Astrocyte of the spinal cord (primary cell): Measurements from ENCODE around the gene RPS6KA2.

ENCODE experiments used
- DNase-seq: peaks from one replicate; pipeline ENCODE4 v3.0.0; 2011; ENCODE audit warnings: low read depth, low spot score
- H3K4me3 ChIP-seq: 2 replicates; pipeline ENCODE4 v1.5.1; 2011; ENCODE audit warnings: low read depth, mild to moderate bottlenecking, low read length, moderate library complexity
- in situ Hi-C: cut with HindIII; loops from 2 replicates; pipeline ENCODE4 v1.10.0; 2017; ENCODE audit warnings: low sequenced_read_pairs
- TF ChIP-seq, protein P1 (sequence below): IDR thresholded peaks from 2 replicates; pipeline ENCODE4 v1.5.1; 2012; ENCODE audit warnings: low read depth, mild to moderate bottlenecking, low read length, inconsistent platforms

The RPS6KA2 gene

DNA sequence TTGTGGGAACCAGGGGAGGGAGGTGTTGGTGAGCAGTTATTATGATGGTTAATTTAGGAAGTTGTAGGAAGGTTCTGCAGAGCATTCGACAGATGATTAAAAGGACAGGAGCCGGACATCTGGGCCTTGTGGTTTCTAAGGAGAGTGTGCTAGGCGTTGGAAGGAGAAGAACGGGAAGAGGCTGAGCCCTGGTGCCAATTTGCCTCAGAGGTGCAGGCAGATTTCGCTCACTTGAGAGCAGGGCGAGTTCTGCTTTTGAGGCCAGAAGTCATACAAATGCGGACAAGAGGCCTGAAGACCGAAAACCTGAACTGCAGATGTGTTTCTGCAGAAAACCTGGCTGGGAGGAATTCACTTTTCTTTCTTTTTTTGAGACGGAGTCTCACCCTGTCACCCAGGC, 30.5 kb upstream of the RPS6KA2 start:
- TF ChIP-seq, protein P1, sequence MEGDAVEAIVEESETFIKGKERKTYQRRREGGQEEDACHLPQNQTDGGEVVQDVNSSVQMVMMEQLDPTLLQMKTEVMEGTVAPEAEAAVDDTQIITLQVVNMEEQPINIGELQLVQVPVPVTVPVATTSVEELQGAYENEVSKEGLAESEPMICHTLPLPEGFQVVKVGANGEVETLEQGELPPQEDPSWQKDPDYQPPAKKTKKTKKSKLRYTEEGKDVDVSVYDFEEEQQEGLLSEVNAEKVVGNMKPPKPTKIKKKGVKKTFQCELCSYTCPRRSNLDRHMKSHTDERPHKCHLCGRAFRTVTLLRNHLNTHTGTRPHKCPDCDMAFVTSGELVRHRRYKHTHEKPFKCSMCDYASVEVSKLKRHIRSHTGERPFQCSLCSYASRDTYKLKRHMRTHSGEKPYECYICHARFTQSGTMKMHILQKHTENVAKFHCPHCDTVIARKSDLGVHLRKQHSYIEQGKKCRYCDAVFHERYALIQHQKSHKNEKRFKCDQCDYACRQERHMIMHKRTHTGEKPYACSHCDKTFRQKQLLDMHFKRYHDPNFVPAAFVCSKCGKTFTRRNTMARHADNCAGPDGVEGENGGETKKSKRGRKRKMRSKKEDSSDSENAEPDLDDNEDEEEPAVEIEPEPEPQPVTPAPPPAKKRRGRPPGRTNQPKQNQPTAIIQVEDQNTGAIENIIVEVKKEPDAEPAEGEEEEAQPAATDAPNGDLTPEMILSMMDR: no peak
- H3K4me3 ChIP-seq: no peak overlapping the region
- in situ Hi-C loops: no loop called here
- no peak for DNase-seq

DNA sequence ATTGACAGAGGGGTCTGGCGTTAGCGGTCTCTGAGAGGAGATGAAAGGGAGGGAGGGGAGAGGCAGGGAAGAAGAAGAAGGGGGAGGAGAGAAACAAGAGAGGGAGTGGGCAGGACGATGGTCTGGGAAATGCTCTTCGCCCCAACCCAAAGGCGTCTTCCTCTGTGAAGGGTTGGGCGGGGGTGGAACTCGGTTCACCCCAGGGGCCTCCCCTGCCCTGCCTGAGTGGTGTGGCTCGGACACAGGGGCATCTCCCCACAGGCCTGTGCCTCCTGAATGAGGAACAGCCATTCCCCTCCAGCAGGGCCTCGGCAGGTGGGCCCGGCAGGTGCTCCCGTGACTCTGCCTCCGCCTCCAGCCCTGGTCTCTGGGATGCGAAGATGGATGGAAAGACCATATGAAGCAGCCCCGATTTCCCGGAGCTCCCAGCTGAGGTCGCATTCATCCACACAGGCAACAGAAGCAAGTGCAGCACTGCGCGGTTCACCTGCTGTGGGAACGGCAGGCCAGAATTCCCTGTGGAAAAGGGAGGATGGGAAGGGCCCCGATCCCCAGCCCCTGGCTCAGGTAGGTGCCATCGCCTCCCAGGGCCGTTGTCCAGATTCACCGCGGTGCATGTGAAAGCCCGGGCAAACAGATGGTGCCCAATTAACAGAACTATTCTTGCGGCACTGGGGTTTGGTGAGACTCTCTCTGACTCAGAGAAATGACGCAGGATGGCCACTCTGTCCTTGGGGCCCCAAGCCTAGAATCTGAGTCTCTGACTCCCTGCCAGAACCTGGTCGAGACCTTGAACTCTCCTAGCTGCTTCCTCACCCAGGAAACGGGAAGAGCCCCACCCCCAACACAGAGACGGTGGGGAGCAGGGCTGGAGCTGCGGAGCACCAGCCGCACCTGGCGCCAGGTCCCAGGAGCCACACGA, 29.4 kb upstream of the RPS6KA2 start:
- TF ChIP-seq, protein P1: no peak
- H3K4me3 ChIP-seq: no peak overlapping the region
- no peak for DNase-seq
- in situ Hi-C loops: no loop called here

DNA sequence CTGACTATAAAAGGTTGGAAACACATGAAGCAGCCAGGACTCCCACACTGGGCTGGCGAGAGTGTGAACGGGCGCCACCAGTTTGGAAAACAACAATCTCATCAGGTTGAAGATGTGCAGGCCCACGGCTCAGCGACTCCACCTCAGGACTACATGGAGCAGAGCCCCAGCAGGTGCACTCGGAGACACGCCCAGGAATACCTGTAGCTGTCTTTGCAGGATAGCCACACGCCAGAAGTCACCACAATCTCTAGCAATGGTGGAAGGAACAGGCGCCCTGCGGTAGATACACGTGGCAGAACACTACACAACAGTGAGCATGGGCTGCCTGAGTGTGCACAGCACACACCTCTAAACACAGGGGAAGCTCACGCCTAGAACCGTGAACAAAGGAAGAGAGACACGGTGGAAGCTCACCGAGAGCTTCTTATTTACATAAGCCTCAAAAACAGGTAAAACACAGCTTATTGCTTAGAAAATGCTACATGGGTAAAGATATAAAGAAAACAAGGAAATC, 28.7 kb upstream of the RPS6KA2 start:
- DNase-seq: no peak
- TF ChIP-seq, protein P1: no peak
- in situ Hi-C loops: no loop called here
- H3K4me3 ChIP-seq: no peak overlapping the region

DNA sequence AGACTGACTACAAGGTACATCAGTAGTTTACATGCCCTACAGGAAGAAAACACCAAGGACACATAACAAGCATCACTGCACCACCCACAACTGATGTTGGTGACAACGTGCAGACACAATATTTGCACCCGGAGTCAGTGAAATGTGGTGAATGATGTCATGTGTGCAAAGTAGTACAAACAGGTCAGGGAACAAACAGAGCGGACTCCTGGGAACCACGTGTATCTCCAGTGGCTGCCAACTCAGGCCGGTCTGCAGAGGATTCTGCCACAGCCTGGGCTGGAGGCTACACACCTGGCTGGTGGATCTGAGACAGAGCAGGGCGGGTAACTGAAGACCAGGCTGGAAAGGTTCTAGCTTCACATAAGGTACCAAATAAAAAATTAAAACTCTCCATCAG, 28.2 kb upstream of the RPS6KA2 start:
- TF ChIP-seq, protein P1: no peak
- in situ Hi-C loops: no loop called here
- no peak for DNase-seq
- H3K4me3 ChIP-seq: no peak overlapping the region

DNA sequence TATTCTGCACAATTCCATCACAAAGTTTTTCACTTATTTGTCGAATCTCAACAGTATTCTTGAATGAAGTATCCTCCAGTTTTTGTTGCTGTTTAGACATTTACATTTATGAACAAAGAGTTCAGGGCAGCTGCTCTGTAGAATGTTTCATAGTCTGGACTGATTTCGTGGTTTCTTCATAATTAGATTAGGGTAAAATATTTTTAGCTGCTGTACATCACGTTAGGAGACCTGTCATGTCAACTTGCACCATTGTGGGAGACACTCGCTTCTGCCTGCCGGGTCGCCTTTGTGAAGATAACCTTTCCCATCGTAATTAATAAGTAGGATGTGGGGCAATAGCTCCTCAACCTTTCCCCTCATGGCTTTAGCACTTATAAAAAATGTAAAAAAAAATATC, 27.5 kb upstream of the RPS6KA2 start:
- in situ Hi-C loops: no loop called here
- no peak for DNase-seq
- no peak overlapping the region for H3K4me3 ChIP-seq
- TF ChIP-seq, protein P1: no peak

DNA sequence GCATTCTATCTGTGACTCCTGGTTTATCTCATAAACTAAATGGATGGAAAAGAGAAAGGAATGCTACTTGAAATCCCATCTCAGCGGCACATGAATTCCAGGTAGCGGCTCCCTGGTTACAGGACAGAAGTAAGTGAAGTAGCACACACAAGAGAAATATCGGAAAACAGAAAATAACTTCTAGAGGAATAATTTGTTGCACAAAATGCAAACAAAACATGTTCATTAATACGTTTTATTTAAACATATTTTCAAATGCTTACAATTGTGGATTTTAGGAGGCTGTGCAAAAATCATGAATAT, 26.5 kb upstream of the RPS6KA2 start:
- DNase-seq: no peak
- TF ChIP-seq, protein P1: no peak
- in situ Hi-C loops: no loop called here
- H3K4me3 ChIP-seq: no peak overlapping the region
